Measurements from ENCODE around the gene NEURL4.

The NEURL4 gene

DNA sequence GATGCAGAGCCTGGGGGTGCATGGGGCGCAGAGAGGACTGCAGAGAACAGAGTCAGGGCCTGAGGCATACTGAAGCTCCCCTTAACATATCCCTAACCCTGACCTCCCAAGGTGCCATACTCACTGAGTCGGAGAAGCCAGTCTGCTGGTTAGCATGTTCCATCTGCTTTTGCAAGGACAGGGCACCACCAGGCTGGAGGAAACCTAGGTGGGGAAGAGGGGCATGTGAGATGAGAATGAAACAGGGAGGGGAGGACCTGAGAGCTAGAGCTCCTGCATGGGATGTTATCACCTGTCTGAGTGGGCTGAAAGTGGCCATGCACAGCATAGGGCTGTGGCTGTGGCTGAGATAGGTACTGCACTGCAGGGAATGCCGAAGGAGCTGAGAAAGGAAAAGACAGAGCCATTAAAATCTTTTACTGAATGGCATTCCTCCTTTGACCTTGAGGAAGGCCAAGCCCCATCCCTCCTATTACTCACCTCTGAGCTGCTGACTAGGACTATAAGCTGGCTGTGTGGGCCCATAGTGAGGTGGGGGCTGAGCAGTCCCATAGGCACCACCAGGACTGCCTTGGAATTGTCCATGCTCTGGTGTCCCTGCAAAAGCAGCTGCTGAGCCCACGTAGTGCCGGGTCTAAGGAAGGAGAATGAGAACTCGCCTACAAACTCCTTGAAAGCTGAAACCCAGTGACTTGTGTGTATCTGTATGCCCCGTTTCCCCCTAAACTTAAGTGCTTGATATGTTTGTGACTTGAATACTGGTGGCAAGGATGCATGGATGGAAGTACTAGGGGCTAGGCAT is 15.8 kb downstream of the NEURL4 start:
- no peak for DNase-seq (ENCODE audit: low spot score)
- H3K27ac ChIP-seq = peak overlapping the region in 1 of 2 donors; percentile 21
- H3K4me3 ChIP-seq = no peak overlapping the region
- TF ChIP-seq, protein P1, sequence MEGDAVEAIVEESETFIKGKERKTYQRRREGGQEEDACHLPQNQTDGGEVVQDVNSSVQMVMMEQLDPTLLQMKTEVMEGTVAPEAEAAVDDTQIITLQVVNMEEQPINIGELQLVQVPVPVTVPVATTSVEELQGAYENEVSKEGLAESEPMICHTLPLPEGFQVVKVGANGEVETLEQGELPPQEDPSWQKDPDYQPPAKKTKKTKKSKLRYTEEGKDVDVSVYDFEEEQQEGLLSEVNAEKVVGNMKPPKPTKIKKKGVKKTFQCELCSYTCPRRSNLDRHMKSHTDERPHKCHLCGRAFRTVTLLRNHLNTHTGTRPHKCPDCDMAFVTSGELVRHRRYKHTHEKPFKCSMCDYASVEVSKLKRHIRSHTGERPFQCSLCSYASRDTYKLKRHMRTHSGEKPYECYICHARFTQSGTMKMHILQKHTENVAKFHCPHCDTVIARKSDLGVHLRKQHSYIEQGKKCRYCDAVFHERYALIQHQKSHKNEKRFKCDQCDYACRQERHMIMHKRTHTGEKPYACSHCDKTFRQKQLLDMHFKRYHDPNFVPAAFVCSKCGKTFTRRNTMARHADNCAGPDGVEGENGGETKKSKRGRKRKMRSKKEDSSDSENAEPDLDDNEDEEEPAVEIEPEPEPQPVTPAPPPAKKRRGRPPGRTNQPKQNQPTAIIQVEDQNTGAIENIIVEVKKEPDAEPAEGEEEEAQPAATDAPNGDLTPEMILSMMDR (IDR thresholded peaks at IDR 0.05) = no peak

DNA sequence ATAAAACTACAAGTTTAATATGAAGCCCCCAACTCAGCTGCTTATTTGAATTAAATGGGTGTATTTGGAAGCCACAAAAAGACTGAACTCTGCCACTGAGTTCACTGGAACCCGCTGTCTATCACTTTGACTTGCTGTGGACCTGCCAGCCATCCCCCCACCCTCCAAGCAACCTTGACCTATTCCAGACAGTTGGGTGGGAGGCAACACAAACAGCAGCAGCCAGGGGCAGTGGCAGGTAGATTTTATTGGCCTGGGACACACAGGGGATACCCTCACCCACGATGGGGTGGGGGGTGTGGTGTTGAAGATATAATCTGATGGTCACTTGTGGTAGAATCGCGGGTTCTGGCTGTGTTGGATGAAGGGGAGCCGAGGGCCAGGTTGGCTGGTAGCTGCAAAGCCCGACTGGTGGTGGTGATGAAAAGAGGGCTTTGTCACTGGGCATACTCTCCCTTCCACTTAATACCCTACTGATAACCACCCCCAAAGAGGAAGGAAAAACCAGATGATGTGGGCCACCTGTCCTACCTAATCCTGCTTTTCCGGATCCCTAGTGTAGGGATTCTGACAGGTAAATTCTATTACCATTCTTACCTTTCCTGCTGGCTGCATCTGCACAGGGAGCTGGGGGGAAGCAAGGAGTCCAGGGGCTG is 16.6 kb downstream of the NEURL4 start:
- TF ChIP-seq, protein P1 (IDR thresholded peaks at IDR 0.05) = no peak
- no peak for DNase-seq (ENCODE audit: low spot score)
- H3K27ac ChIP-seq = peak overlapping the region in 1 of 2 donors; percentile 21
- H3K4me3 ChIP-seq = no peak overlapping the region

DNA sequence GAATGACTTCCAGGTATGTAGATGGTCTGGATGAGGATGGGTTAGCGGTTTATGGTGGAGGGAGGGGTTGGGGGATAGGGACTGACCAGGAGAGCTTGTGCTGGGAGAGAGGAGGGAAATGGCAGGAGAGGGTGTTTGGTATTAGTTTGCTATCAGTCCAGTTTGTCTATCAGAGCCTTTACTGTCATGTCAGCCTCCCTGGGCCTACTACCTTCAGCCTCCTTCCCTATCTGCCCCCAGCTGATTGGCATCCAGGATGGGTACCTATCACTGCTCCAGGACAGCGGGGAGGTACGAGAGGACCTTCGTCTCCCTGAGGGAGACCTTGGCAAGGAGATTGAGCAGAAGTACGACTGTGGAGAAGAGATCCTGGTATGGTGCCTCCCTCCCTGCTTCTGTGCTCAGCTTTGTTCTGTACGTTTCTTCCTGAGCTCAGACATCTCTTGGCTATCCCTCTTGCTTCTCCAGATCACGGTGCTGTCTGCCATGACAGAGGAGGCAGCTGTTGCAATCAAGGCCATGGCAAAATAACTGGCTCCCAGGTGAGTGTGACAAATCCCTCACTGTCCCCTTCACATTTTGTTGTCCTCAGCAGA is 17.9 kb downstream of the NEURL4 start:
- H3K27ac ChIP-seq = peak overlapping the region in 1 of 2 donors; percentile 42
- DNase-seq (ENCODE audit: low spot score) = no peak
- H3K4me3 ChIP-seq = no peak overlapping the region
- TF ChIP-seq, protein P1 (IDR thresholded peaks at IDR 0.05) = no peak

DNA sequence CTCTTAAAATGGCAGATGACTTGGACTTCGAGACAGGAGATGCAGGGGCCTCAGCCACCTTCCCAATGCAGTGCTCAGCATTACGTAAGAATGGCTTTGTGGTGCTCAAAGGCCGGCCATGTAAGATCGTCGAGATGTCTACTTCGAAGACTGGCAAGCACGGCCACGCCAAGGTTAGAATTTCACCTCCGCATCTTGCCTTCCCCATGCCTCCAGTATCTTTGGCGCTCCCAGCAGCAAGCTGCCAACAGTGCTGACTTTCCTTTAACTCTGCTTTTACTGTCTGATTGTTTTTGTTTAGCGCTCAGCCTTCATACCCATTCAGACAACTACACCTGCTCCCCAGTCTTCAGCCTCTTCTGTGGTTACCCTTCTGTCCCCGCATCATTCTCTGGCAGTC is 19.5 kb downstream of the NEURL4 start:
- Histone ChIP-seq H3K4me3 (peak overlapping the region; percentile 92), H3K27ac (peak overlapping the region in 1 of 2 donors; percentile 99)
- DNase-seq (ENCODE audit: low spot score) = no peak
- TF ChIP-seq, protein P1 (IDR thresholded peaks at IDR 0.05) = no peak

DNA sequence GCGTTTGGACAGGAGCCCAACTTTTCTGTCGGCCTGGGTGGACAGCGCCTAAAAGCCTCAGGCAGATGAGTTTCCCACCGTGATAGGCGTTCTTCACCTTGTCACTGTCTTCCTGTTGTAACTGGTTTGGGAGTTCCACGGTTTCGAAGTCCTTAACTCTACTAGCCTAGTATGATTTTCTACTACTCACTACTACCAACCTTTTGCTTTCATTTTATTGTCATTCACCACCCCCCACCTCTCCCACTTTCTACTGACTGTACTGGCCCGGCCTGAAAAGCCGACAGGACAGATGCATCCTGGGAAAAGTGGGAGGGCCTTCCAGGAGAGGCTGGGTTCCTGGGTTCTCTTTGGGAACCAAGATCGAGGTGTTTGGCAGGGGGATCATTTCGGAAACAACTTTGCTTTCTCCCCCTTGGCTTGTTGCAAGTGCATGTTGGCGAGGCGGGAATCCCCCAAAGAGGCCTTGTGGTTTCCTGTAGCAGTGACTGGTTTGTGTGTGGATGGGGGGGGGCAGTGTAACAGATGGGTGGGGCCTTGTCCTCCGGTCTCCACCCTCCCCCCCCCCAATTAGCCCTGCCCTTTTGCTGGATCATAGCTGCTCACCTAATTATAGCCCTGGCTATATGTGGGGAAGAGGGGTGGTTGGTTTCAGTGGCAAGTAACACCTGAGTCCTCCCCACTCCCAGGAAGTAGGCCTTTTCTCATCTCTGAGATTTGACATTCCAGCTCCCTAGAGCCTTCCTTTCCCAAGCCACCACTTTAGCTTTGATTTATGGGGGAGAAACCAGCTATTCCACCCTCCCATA is 20.3 kb downstream of the NEURL4 start:
- peak overlapping the region; percentile 92 for H3K4me3 ChIP-seq
- DNase-seq (ENCODE audit: low spot score) = peak; percentile 86
- H3K27ac ChIP-seq = peak overlapping the region; percentile 99
- TF ChIP-seq, protein P1 (IDR thresholded peaks at IDR 0.05) = no peak

DNA sequence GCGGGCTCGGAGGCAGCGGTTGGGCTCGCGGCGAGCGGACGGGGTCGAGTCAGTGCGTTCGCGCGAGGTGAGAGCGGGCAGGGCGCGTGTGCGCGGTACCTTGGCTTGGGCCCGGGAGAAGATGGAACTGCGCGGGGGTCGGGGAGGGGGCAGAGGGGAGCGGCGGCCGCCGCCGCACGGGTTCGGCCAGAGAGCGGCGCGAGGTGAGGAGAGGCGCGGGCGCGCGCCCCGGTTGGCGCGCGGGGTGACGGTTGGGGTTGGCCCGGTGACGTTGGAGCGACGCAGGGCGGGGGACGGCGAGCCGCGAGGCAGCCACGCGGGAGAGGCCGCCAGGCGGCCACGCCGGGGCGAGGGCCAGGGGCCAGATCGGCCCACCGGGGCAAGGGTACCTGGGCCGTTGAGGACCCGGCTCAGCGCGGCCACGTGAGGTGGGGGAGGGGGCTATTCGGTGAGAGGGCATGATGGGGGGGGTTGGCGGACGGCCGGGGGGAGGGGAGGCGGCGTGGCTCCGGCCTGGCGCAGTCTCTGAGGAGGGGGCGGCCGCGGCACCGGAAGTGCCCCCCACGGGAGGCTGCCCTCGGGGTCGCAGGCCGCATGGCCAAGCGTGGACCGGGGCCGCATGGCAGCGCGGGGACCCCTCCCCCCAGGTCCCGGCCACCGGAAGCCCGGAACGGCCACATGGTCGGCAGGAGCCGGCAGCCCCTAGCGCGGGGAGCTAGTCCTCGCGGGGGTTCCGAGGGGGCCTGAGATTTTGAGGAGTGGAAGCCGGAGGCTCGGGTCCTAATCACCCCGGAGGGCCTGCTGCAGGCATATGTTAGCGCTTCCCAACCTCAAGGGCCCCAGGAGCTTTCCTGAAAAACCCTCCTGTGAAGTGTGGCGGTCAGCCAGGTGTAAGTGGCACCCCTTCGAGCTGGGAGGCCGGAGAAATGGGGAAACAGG is 21.2 kb downstream of the NEURL4 start:
- TF ChIP-seq, protein P1 (IDR thresholded peaks at IDR 0.05) = no peak
- DNase-seq (ENCODE audit: low spot score) = no peak

More for the DNA sequence above, 21.2 kb downstream of the NEURL4 start:
- Histone ChIP-seq H3K27ac (peak overlapping the region; percentile 99), H3K4me3 (peak overlapping the region; percentile 92)
